SW480 (cell line): ENCODE data around the gene CUL4A.
"Not testable (repeated sequence)": the region's sequence is repeated elsewhere in the genome, so short reads cannot be mapped to it uniquely, and the experiment has no call there.

Experiments
- DNase-seq: peaks from one replicate; pipeline ENCODE4 v3.0.0-alpha.2; 2016; ENCODE audit warnings: low spot score

The CUL4A gene

GRCh38 chr13:113239357-113239756, 29.9 kb downstream of the CUL4A start:
- no peak for DNase-seq

GRCh38 chr13:113239986-113240385, 30.6 kb downstream of the CUL4A start:
- no peak for DNase-seq

DNA sequence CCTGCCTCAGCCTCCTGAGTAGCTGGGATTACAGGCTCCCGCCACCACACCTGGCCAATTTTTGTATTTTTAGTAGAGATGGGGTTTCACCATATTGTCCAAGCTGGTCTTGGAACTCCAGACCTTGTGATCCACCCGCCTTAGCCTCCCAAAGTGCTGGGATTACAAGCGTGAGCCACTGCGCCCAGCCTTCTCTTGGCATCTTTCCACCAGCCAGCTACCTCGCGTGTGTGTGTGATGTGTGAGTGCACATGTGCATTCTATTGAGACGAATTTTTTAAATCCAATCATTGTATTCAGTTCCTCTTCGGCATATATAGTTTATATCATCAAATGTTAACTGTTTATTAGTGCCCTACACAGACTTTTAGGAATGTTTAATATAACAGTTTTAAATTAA, 32.2 kb downstream of the CUL4A start:
- DNase-seq = not testable (repeated sequence)

DNA sequence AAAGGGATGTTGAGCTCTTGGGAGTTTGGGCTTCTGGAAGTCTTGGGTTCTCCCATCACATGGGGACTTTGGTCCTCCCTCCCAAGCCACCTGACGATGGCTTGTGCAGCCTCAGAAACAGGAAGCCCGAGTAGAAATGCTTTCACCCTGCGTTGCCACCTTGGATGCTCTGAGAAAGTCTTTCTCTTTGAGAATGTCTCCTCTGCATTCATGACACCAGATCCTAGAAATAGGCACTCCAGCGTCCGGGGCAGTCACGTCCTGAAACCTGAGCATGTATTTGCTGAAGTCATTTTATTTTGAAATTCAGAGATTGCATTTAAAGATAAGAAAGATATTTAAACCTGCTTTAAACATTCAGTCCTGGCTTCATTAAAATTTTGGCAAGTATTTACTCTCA, 34.4 kb downstream of the CUL4A start:
- DNase-seq = no peak

GRCh38 chr13:113245849-113246796, 36.7 kb downstream of the CUL4A start:
- no peak for DNase-seq

DNA sequence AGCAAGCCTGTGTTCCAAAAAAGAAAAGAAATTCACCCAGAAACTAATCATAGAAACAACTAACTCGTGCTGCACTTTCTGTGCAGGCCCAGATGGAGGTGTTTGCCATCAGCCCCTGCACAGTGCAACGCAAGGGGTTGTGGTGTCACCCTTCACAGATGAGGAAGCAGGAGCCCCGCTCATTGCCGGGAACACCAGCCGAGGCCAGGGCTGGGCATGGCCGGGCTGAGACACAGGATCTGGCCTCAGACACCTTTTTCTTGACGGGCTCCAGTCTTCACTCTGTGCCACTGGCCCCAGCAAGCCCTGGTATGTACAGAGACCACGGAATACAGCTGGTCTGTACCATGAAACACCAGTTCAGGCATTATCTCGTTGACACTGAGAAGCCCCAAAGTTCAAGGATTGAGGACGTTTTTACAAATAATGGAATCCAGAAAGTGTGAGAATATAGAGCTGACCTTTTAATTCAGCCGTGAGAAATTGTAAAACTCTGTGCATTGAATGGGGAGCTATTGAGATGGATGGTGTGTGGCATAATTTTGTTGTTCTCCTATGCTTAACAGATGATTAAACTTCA, 43.2 kb downstream of the CUL4A start:
- DNase-seq = no peak

DNA sequence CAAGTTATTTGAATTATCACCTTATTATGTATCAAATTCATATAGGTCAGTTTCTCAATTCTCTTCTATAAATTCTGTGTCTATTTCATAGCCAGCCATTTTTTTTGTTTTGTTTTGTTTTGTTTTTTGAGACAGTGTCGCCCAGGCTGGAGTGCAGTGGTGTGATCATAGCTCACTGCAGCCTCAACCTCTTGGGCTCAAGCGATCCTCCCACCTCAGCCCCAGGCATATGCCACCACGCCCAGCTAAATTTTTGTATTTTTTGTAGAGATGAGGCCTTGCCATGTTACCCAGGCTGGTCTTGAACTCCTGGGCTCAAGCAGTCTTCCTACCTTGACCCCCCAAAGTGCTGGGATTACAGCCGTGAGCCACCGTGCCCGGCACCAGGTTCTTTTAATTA, 48.5 kb downstream of the CUL4A start:
- not testable (repeated sequence) for DNase-seq

DNA sequence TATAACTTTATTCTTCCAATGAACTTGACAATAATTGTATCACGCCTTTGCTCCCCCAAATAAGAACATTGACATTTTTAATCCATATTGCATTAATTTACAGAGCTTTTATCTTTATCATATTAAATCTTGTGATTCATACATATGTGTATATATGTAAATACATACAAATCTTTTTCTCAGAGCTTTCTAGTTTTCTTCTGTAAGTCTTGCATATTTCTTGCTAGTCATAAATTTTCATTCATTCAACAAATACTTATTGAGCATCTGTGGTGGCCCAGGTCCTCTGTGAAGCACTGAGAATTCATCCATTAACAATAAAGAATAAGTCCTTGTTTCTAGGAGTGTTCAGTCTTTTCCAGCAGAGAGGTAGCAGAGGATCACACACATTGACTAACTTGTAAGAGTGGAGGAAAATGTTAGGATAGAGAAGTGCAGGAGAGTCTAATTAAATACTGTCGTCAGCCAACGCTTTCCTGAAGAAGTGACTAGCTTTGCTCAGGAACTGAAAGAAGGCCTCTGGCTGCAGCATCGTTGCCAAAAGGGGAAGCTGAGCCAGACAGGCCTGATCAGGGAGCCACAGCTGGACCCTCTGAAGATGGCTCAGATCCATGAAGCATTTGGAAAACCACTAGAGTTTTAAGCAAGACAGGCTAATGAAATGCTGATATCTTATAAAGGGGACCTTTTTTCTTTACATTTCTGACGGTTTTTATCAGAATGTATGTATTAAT, 49.1 kb downstream of the CUL4A start:
- no peak for DNase-seq

DNA sequence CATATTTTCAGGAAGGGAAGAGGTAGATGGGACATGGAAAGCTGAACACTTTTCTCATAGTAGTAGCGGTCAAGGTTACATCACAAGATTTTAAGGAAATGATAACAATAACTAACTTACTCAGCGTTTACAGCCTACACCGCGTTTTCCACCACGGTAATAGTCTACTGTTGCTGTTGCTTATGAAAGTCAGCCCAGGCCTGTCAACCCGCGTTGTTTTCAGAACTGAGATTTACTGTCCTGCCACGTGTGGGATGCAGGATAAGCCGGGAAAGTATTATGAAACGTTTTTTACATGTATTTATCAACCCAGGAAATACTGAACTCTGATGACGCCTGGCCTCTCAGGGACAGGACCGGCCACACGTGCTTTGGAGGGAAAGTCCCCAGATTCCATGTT, 51.6 kb downstream of the CUL4A start:
- no peak for DNase-seq

GRCh38 chr13:113263016-113263415, 53.6 kb downstream of the CUL4A start:
- not testable (repeated sequence) for DNase-seq

DNA sequence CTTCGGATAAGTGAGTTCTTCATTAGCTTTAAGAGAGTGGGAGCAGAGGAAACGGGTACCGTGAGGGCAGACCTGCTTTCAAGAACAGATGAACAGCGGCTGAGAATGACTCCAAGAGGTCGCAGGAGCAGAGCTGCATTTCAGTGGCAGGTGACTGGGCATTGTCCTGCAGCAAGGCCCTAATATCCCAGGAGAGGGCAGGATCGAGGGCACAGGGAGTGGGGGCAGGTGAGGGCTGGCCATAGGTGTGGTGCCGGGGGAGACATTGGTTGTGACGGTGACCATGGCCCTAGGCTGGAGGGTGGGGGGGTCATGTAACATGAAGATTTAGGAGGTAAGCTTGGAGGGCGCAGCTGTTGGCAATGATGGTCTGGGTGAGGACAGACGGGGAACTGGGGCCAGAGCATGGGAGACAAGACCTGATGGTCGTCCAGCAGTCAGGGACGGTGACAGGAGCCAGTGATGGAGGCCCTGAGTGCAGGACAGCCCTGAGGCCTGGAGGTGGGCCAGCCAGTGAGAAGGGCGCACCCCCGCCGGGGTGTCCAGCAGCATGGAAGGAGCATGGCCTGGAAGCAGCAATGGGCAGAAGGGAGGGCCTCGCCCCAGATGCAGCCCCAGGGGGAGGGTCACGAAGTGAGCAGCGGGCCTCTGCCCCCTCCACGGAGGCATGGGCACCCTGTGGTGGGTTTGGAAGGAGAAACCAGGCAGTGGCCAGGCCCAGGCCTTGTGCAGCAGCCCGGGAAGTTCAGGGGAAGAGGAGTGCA, 58.4 kb downstream of the CUL4A start:
- no peak for DNase-seq

- no peak for DNase-seq
Observed at GRCh38 chr13:113272031-113272430, 62.6 kb downstream of the CUL4A start.

DNA sequence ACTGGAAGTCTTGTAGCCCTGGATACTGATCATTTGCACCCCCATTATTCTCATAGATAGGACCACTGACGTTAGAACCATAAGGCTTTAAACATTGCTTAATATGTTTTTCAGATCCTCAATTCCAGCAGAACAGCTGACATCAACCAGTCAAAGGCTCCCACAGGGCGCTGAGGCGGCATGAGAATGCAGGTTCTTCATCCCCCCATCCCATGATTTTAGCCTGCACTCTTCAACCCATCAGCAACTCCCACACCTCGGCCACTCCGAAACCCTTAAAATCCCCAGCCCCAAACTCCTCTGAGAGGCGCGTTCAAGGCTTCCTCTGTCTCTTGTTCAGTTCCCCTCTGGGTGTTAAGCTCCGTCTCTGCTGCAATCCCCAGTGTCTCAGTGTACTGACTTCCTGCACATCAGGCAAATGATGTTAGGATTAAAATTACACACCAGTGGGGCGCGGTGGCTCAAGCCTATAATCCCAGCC, 63.3 kb downstream of the CUL4A start:
- DNase-seq = no peak

GRCh38 chr13:113273321-113273720, 63.9 kb downstream of the CUL4A start:
- DNase-seq = no peak

- no peak for DNase-seq
Observed at GRCh38 chr13:113273851-113274590, 64.6 kb downstream of the CUL4A start.

DNA sequence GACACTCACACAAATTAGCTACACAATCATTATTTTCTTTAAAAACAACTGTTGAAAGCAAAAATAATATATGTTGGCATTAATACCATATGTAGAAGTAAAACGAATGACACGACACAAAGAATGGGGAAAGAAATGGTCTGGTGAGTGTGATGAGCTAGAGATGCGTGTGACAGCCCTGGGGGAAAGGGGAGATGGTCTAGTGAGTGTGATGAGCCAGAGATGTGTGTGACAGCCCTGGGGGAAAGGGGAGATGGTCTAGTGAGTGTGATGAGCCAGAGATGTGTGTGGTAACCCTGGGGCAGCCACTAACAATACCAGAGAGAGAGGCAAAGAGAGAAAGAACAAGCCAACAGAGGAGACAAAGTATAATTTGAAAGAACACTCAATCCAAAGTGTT, 65.3 kb downstream of the CUL4A start:
- no peak for DNase-seq

DNA sequence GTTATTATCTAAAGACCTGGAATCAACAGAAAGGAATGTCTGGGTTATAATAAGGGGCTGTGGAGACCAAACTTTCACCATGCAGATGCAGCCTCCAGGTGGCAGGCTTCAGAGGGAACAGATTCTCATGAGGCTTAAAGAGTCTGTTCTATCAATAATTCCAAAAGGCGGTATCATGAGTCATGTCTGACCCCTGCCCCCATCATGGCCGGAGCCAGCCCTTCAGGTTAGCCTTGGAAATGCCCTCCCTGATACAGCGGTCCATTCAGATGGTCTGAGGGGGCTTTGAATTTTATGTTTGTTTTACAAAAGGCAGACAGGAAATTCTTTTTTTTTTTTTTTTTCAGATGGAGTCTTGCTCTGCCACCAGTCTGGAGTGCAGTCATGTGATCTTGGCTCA, 66.0 kb downstream of the CUL4A start:
- peak; percentile 72 for DNase-seq

- no peak for DNase-seq
Observed at GRCh38 chr13:113280126-113280525, 70.7 kb downstream of the CUL4A start.

GRCh38 chr13:113283904-113284303, 74.5 kb downstream of the CUL4A start:
- no peak for DNase-seq

DNA sequence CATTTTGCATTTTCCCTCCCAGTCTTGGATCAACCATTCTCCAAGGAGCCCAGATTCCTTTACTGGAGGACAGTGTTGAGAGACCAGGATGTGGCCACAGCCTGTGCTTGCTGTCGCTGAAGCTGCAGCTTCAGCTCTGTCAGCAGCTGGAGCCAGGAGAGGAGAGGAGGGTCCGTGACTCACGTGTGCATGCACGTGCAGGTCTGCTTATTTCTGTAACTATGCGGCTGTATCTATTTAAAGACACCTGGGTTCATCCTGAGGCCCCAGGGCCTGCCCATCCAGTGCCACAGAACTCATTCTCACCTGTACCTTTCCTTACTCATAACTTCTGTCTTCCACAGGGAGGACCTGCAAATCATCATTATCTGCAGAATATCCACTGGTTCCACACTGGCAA, 79.5 kb downstream of the CUL4A start:
- no peak for DNase-seq

DNA sequence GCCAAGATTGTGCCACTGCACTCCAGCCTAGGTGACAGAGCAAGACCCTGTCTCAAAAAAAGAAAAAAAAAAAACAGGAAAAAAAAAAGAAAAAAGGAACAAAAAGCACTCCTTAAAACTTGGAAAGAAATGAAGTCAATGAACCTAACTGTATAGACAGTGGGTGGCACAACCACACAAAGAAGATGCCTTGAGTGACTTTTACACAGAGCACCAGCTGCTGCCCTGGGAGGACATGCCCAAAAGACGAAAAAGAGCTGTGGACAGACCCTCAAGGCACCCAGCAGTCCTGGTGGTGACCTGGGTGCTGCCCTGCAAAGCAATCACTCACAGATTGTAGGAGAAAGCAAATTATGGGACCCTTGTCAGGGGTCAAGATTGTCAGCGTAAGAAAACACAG, 81.7 kb downstream of the CUL4A start:
- DNase-seq = no peak
